Placental epithelial cell (primary cell): ENCODE results near the gene PITPNM3. TPM values are rescaled to one million over a fixed set of nuclear protein-coding genes. Genes with fewer than 3 reads are reported as not detected.
A peak's percentile ranks its signal among the peaks of the same experiment; 100 is the strongest.

Experiments
- small RNA-seq: library from RNA; depleted of rRNA; stranded (forward); fragments of <200 nt; gene quantifications from one replicate; pipeline ENCODE3, GENCODE V24; 2012
- total RNA-seq: library from RNA; depleted of rRNA; stranded (reverse); fragments of >200 nt; gene quantifications from 2 replicates; pipeline ENCODE4 v1.2.3, GENCODE V29; 2012

The PITPNM3 gene
- total RNA-seq, result 1.7 and 2.0 TPM in 2 replicates

GRCh38 chr17:6556121-6557039 lies at the start of gene PITPNM3:
TSS of gene PITPNM3 (minus strand) at chr17:6556555. CDS start at chr17:6556406, 149 bp downstream.

GRCh38 chr17:6443692-6444570 lies 112.4 kb downstream of the PITPNM3 start, which contains the start of gene PIMREG:
TSS of gene PIMREG (plus strand) at chr17:6444455. CDS start at chr17:6445111, 656 bp downstream.

GRCh38 chr17:6435051-6435450 lies 121.3 kb downstream of the PITPNM3 start, which contains the start of gene AIPL1:
TSS of gene AIPL1 (minus strand) at chr17:6435121. CDS start at chr17:6435104, 17 bp downstream.

Small RNAs within 50 kb of the gene (small RNA-seq; reads per million reads assigned to genes)
- gene RF00017 (not detected), gene RNA5SP435 (0.32 reads per million, percentile 8 among the genes with 10 or more reads in this experiment)

Other genes with a start within 250 kb of the PITPNM3 start
- gene AIPL1, start 121.4 kb downstream of the PITPNM3 start, total RNA-seq, result not detected in 2 replicates
- gene PIMREG, start 112.1 kb downstream of the PITPNM3 start, total RNA-seq, result 3.1 and 10.8 TPM in 2 replicates
- 12.9 and 17.7 TPM in 2 replicates for gene KIAA0753, start 84.2 kb upstream of the PITPNM3 start, total RNA-seq
- 53.0 and 124 TPM in 2 replicates for gene TXNDC17, start 84.5 kb upstream of the PITPNM3 start, total RNA-seq
- gene MED31, start 95.0 kb upstream of the PITPNM3 start, total RNA-seq, result 6.3 and 6.8 TPM in 2 replicates
- 0.43 and 2.0 TPM in 2 replicates for gene C17orf100, start 95.2 kb upstream of the PITPNM3 start, total RNA-seq
- 0.65 TPM in 1 of 2 replicates, not detected in the other for gene SLC13A5, start 156.8 kb upstream of the PITPNM3 start, total RNA-seq
- gene XAF1, start 199.5 kb upstream of the PITPNM3 start, total RNA-seq, result 0.22 and 0.39 TPM in 2 replicates
- gene FBXO39, start 219.7 kb upstream of the PITPNM3 start, total RNA-seq, result not detected in 2 replicates